Measurements from ENCODE around the gene SPSB1. TPM values are rescaled to one million over a fixed set of nuclear protein-coding genes. Genes with fewer than 3 reads are reported as not detected.

SPSB1 gene
- total and polyA plus RNA-seq, 10 of the 15 experiments (the other 5 are each of a cell fraction or from before 2014, with no cell fraction given) = 0.02 to 2.0 (median 0.90) TPM; not detected in 1

DNA sequence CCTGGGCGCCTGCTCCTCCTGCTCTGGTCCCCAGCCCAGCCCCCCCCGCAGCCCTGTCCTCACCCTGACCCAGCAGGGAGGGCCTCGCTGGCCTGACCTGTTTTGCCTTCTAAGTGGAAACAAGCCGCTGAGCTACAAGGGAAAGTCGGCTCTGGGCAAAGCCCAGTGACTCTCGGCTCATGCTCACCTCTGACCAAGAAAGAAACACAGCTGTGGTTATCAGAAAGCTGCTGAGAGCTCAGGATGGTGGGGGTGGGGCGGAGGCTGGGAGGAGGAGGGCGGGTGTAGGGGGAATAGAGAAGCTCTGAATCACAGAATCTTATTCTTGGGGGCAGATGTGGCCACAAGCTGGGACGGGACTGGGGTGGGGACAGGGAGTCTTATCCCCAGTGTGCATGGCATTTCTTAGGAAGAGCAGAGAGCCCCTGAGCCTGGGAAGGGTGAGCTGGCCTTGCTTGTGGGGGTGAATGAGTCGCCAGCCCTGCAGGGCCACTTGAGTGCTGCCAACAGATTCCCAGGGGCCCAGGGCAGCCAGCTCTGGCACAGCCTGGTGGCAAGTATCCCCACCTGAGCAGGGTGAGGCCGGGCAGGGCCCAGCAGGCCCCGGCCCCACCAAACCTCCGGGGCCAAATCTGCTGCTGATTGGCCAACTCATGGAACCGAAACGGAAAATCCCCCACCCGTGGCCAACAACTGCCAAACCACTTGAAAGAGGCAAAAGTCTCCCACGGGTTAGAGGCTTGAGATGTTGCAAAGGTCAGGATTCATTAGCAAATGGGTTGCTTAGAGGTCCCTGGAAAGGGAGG lies 120.6 kb downstream of the SPSB1 start (continued):
- TF ChIP-seq, protein P1, sequence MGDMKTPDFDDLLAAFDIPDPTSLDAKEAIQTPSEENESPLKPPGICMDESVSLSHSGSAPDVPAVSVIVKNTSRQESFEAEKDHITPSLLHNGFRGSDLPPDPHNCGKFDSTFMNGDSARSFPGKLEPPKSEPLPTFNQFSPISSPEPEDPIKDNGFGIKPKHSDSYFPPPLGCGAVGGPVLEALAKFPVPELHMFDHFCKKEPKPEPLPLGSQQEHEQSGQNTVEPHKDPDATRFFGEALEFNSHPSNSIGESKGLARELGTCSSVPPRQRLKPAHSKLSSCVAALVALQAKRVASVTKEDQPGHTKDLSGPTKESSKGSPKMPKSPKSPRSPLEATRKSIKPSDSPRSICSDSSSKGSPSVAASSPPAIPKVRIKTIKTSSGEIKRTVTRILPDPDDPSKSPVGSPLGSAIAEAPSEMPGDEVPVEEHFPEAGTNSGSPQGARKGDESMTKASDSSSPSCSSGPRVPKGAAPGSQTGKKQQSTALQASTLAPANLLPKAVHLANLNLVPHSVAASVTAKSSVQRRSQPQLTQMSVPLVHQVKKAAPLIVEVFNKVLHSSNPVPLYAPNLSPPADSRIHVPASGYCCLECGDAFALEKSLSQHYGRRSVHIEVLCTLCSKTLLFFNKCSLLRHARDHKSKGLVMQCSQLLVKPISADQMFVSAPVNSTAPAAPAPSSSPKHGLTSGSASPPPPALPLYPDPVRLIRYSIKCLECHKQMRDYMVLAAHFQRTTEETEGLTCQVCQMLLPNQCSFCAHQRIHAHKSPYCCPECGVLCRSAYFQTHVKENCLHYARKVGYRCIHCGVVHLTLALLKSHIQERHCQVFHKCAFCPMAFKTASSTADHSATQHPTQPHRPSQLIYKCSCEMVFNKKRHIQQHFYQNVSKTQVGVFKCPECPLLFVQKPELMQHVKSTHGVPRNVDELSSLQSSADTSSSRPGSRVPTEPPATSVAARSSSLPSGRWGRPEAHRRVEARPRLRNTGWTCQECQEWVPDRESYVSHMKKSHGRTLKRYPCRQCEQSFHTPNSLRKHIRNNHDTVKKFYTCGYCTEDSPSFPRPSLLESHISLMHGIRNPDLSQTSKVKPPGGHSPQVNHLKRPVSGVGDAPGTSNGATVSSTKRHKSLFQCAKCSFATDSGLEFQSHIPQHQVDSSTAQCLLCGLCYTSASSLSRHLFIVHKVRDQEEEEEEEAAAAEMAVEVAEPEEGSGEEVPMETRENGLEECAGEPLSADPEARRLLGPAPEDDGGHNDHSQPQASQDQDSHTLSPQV (IDR thresholded peaks at IDR 0.05) = no peak
- TF ChIP-seq, protein P2, sequence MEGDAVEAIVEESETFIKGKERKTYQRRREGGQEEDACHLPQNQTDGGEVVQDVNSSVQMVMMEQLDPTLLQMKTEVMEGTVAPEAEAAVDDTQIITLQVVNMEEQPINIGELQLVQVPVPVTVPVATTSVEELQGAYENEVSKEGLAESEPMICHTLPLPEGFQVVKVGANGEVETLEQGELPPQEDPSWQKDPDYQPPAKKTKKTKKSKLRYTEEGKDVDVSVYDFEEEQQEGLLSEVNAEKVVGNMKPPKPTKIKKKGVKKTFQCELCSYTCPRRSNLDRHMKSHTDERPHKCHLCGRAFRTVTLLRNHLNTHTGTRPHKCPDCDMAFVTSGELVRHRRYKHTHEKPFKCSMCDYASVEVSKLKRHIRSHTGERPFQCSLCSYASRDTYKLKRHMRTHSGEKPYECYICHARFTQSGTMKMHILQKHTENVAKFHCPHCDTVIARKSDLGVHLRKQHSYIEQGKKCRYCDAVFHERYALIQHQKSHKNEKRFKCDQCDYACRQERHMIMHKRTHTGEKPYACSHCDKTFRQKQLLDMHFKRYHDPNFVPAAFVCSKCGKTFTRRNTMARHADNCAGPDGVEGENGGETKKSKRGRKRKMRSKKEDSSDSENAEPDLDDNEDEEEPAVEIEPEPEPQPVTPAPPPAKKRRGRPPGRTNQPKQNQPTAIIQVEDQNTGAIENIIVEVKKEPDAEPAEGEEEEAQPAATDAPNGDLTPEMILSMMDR (IDR thresholded peaks at IDR 0.05 in 2 of 3, conservative IDR thresholded peaks at IDR 0.05 in 1 of 3; ENCODE audit: control insufficient read depth in 2 of 3, extremely low read depth in 1 of 3, insufficient read depth in 1 of 3, low read depth in 3 of 3, low read length in 3 of 3) = no peak
- TF ChIP-seq EED (IDR thresholded peaks at IDR 0.05; ENCODE audit: low read depth) = peak; percentile 94
- peak; percentile 59; the same call in 1 of the 2 replicates for TF ChIP-seq CBX5 (IDR thresholded peaks at IDR 0.05; ENCODE audit: low read depth)
- TF ChIP-seq IKZF2 (IDR thresholded peaks at IDR 0.05) = peak; percentile 24 to 82; a peak in 2 of 4 replicates

Data from GM12878 (cell line).